ENCODE measurements around the gene TMEM218. TPM values are rescaled to one million over a fixed set of nuclear protein-coding genes. Genes with fewer than 3 reads are reported as not detected.

Gene TMEM218
- total RNA-seq, 1 experiment from 2014 or later, result 14.3 TPM

- H3K36me3 Mint-ChIP-seq (ENCODE audit: insufficient read depth in 1 of 3, low read depth in 3 of 3), result peaks cover 0 to 5% (median 0%) of the 10 kb centered on the region in 3 experiments; a peak in 3 of 7 replicates
- no peak overlapping the region for H3K4me2 ChIP-seq (ENCODE audit: insufficient read depth, insufficient read length, low read length)
- no peak for DNase-seq
- TF ChIP-seq CTCF (conservative IDR thresholded peaks at IDR 0.05), result no peak
- H3K18ac ChIP-seq (ENCODE audit: insufficient read length, low read depth, low read length), result no peak overlapping the region
- H3K4me3 Mint-ChIP-seq, result no peak overlapping the region
- H2AFZ ChIP-seq (ENCODE audit: low read length), result no peak overlapping the region
- no peak overlapping the region for H2BK5ac ChIP-seq (ENCODE audit: insufficient read length, low read length)
- no peaks in the 10 kb centered on the region for H3K23me2 ChIP-seq (ENCODE audit: insufficient read length, low read depth, low read length, poor library complexity, severe bottlenecking)
- no peak overlapping the region for H3K27ac Mint-ChIP-seq
- no peak overlapping the region for H3K56ac ChIP-seq (ENCODE audit: insufficient read length, low read depth, low read length)
- H3K9me3 ChIP-seq (ENCODE audit: control insufficient read depth, low read depth, low read length), result no peaks in the 10 kb centered on the region
- no peak overlapping the region for H2BK120ac ChIP-seq (ENCODE audit: low read depth, low read length, poor library complexity, severe bottlenecking)
- H2BK12ac ChIP-seq (ENCODE audit: insufficient read length, low read depth, low read length), result no peak overlapping the region
- H4K8ac ChIP-seq (replicated peaks; ENCODE audit: insufficient read length, low read depth, low read length), result no peak overlapping the region
- H3K27me3 ChIP-seq (ENCODE audit: insufficient read depth, low read length), result peaks cover 2% of the 10 kb centered on the region; the same call in 1 of the 2 replicates
- H2AK5ac ChIP-seq (ENCODE audit: insufficient read length, low read length), result no peak overlapping the region
- H2BK15ac ChIP-seq (ENCODE audit: low read depth, low read length), result no peak overlapping the region
- peaks cover 2 to 12% of the 10 kb centered on the region in 2 experiments; a peak in 2 of 4 replicates for H3K4me1 Mint-ChIP-seq
- no peak overlapping the region for H3K9ac ChIP-seq (ENCODE audit: extremely low read depth, insufficient read length, low read length)
- H3K14ac ChIP-seq (ENCODE audit: insufficient read depth, low read length), result no peak overlapping the region
- no peaks in the 10 kb centered on the region for H4K20me1 ChIP-seq (ENCODE audit: control insufficient read depth, insufficient read depth, insufficient read length)
- no peak overlapping the region for H3T11ph ChIP-seq (ENCODE audit: low read length)
- no peaks in the 10 kb centered on the region for H3K79me1 ChIP-seq (ENCODE audit: insufficient read depth, low read depth, low read length, poor library complexity, severe bottlenecking)
- WGBS (ENCODE audit: extremely low coverage, insufficient read length, low lambda C conversion rate), result no CpG with 5 or more reads among the region's 4 CpGs
- H2BK20ac ChIP-seq (ENCODE audit: low read depth, low read length, poor library complexity, severe bottlenecking), result no peak overlapping the region
- H3K23ac ChIP-seq (ENCODE audit: insufficient read length, low read depth, low read length), result no peak overlapping the region
- no peak overlapping the region for H4K5ac ChIP-seq (ENCODE audit: insufficient read length, low read depth, low read length)
- H3K79me2 ChIP-seq (ENCODE audit: insufficient read depth, low read length), result no peaks in the 10 kb centered on the region
- no peak overlapping the region for H4K91ac ChIP-seq (ENCODE audit: insufficient read length, low read depth, low read length)
- no peak overlapping the region for H3K27ac ChIP-seq (ENCODE audit: insufficient read length, low read depth, low read length)
- H3K27me3 Mint-ChIP-seq (ENCODE audit: low read depth), result peaks cover 61% of the 10 kb centered on the region
- no peaks in the 10 kb centered on the region for H3K9me3 Mint-ChIP-seq
- H3K4ac ChIP-seq (ENCODE audit: low read depth, low read length), result no peak overlapping the region
- no peaks in the 10 kb centered on the region for H3K4me1 ChIP-seq (ENCODE audit: insufficient read depth, low read length)
Measured at GRCh38 chr11:125128450-125128849, 17.0 kb upstream of the TMEM218 start.

Data from H9 (cell line).